ENCODE measurements around the gene APOC1. TPM values are rescaled to one million over a fixed set of nuclear protein-coding genes. Genes with fewer than 3 reads are reported as not detected.

Gene APOC1
- total RNA-seq, 2 experiments from 2014 or later, result 1.2 to 1.3 TPM

GRCh38 chr19:44930088-44930487 lies 15.7 kb downstream of the APOC1 start:
- Mint-ChIP-seq H3K4me1 (ENCODE audit: low read depth) (no peaks in the 10 kb centered on the region), H3K27ac (no peak overlapping the region), H3K4me3 (no peak overlapping the region), H3K9me3 (no peaks in the 10 kb centered on the region), H3K27me3 (ENCODE audit: low read depth) (peaks cover 16% of the 10 kb centered on the region), H3K36me3 (ENCODE audit: low read depth) (no peaks in the 10 kb centered on the region)
- CTCF ChIA-PET, result interaction anchor here (0.6 kb wide), 1 partner anchor 40 kb away, joined by 6 read pairs; no protein-coding TSS in a partner anchor
- no peak for DNase-seq
- intact Hi-C loops (cut with micrococcal nuclease), result no loop called here

DNA sequence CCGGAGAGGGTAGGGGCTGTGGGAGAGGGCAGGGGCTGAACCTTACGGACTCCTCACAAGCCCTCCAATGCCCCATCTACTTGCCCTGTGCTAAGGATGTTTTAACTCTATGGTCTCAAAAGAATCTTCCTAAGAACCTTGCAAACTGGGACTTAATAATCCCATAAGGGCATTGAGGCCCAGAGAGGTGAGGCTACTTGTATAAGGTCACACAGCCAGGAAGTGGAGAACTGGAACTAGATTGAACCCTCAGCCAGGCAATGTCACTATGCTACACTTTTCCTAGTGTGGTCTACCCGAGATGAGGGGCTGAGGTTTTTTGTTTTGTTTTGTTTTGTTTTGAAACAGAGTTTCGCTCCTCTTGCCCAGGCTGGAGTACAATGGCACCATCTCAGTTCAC lies 17.1 kb downstream of the APOC1 start:
- H3K4me3 Mint-ChIP-seq, result no peak overlapping the region

GRCh38 chr19:44939668-44940067 lies 25.3 kb downstream of the APOC1 start:
- no peaks in the 10 kb centered on the region for H3K27me3 Mint-ChIP-seq (ENCODE audit: low read depth)
- no peaks in the 10 kb centered on the region for H3K36me3 Mint-ChIP-seq (ENCODE audit: low read depth)
- intact Hi-C loops (cut with micrococcal nuclease), result no loop called here
- no peak overlapping the region for H3K27ac Mint-ChIP-seq
- H3K4me3 Mint-ChIP-seq, result no peak overlapping the region
- H3K4me1 Mint-ChIP-seq (ENCODE audit: low read depth), result no peaks in the 10 kb centered on the region
- CTCF ChIA-PET, result no interaction called here
- DNase-seq, result no peak
- H3K9me3 Mint-ChIP-seq, result no peaks in the 10 kb centered on the region

More for the DNA sequence above, 17.1 kb downstream of the APOC1 start:
- intact Hi-C loops (cut with micrococcal nuclease), result no loop called here
- Mint-ChIP-seq H3K27ac (no peak overlapping the region), H3K4me1 (ENCODE audit: low read depth) (no peaks in the 10 kb centered on the region), H3K36me3 (ENCODE audit: low read depth) (no peaks in the 10 kb centered on the region), H3K27me3 (ENCODE audit: low read depth) (peaks cover 5% of the 10 kb centered on the region), H3K9me3 (no peaks in the 10 kb centered on the region)
- no peak for DNase-seq
- CTCF ChIA-PET, result no interaction called here

- Mint-ChIP-seq H3K36me3 (ENCODE audit: low read depth) (no peaks in the 10 kb centered on the region), H3K27ac (no peak within 1 kb of the TSS), H3K9me3 (no peaks in the 10 kb centered on the region), H3K27me3 (ENCODE audit: low read depth) (no peaks in the 10 kb centered on the region), H3K4me3 (no peak within 1 kb of the TSS), H3K4me1 (ENCODE audit: low read depth) (no peaks in the 10 kb centered on the region)
- no peak for DNase-seq
- intact Hi-C loops (cut with micrococcal nuclease), result no loop called here
- CTCF ChIA-PET, result no interaction called here
These were observed 27.7 kb downstream of the APOC1 start, which contains the start of gene APOC4 for GRCh38 chr19:44942067-44942571. APOC4 (plus strand) TSS chr19:44942237; CDS start chr19:44942278, 41 bp downstream.

DNA sequence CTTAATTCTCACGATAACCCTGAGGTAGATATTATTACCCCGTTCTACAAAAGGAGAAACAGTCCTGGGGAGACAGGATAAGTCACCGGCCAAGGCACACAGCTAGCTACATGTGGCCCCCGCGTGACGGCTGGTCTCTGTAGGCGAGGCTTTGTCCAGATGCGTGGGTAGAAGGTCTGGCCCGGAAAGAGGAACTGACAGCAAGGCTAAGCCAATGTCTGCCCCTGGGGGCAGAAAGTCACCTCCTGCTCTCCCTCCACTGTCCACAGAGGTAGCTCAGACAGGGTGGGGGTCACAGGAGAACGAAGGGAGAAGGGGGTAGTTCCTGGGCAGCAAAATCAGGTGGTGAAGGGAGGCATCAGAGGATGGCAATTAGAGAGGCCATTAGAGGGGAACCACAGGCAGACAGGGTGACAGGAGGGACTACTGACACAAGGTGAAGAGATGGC lies 29.4 kb downstream of the APOC1 start:
- intact Hi-C loops (cut with micrococcal nuclease), result no loop called here
- no peak overlapping the region for H3K27ac Mint-ChIP-seq
- no peaks in the 10 kb centered on the region for H3K4me1 Mint-ChIP-seq (ENCODE audit: low read depth)
- no peak for DNase-seq
- H3K36me3 Mint-ChIP-seq (ENCODE audit: low read depth), result no peaks in the 10 kb centered on the region
- no peak overlapping the region for H3K4me3 Mint-ChIP-seq
- no peaks in the 10 kb centered on the region for H3K27me3 Mint-ChIP-seq (ENCODE audit: low read depth)
- no peaks in the 10 kb centered on the region for H3K9me3 Mint-ChIP-seq
- CTCF ChIA-PET, result interaction anchor here (0.6 kb wide), 1 partner anchor 58 kb away, joined by 3 read pairs; no protein-coding TSS in a partner anchor

- no peak for DNase-seq
- H3K4me3 Mint-ChIP-seq, result no peak overlapping the region
- no peaks in the 10 kb centered on the region for H3K27me3 Mint-ChIP-seq (ENCODE audit: low read depth)
- H3K9me3 Mint-ChIP-seq, result no peaks in the 10 kb centered on the region
- H3K27ac Mint-ChIP-seq, result no peak overlapping the region
- intact Hi-C loops (cut with micrococcal nuclease), result no loop called here
- H3K4me1 Mint-ChIP-seq (ENCODE audit: low read depth), result peaks cover 2% of the 10 kb centered on the region
- no peaks in the 10 kb centered on the region for H3K36me3 Mint-ChIP-seq (ENCODE audit: low read depth)
- CTCF ChIA-PET, result no interaction called here
These were observed 32.7 kb downstream of the APOC1 start for GRCh38 chr19:44947041-44947581.

DNA sequence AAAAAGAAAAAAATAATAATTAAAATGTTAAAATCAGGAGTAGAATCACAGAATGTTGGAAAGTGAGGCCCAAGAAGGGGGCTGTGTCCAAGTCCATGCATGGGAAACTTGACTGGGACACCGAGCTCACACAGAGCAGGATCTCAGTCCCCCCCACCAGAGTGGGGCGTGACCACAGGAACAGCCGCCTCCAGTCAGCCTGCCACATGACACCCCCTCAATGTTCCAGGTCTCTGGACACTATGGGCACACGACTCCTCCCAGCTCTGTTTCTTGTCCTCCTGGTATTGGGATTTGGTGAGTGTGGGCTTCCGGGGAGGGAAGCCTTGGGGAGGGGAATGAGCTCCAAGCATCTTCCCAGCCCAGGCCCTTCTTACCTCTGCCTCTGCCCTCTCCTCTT lies 33.8 kb downstream of the APOC1 start:
- Mint-ChIP-seq H3K4me3 (no peak overlapping the region), H3K9me3 (no peaks in the 10 kb centered on the region), H3K4me1 (ENCODE audit: low read depth) (peaks cover 2% of the 10 kb centered on the region), H3K27me3 (ENCODE audit: low read depth) (no peaks in the 10 kb centered on the region), H3K27ac (no peak overlapping the region), H3K36me3 (ENCODE audit: low read depth) (no peaks in the 10 kb centered on the region)
- CTCF ChIA-PET, result interaction anchor here (1.3 kb wide), 1 partner anchor 44 kb away, joined by 4 read pairs; no protein-coding TSS in a partner anchor
- DNase-seq, result no peak
- intact Hi-C loops (cut with micrococcal nuclease), result no loop called here

- no peaks in the 10 kb centered on the region for H3K27me3 Mint-ChIP-seq (ENCODE audit: low read depth)
- CTCF ChIA-PET, result interaction anchor here (1.3 kb wide), 1 partner anchor 45 kb away, joined by 4 read pairs; no protein-coding TSS in a partner anchor
- no peaks in the 10 kb centered on the region for H3K9me3 Mint-ChIP-seq
- H3K36me3 Mint-ChIP-seq (ENCODE audit: low read depth), result no peaks in the 10 kb centered on the region
- H3K27ac Mint-ChIP-seq, result no peak overlapping the region
- peaks cover 7% of the 10 kb centered on the region for H3K4me1 Mint-ChIP-seq (ENCODE audit: low read depth)
- intact Hi-C loops (cut with micrococcal nuclease), result no loop called here
- H3K4me3 Mint-ChIP-seq, result no peak overlapping the region
- no peak for DNase-seq
These were observed 34.5 kb downstream of the APOC1 start for GRCh38 chr19:44948763-44949374.

DNA sequence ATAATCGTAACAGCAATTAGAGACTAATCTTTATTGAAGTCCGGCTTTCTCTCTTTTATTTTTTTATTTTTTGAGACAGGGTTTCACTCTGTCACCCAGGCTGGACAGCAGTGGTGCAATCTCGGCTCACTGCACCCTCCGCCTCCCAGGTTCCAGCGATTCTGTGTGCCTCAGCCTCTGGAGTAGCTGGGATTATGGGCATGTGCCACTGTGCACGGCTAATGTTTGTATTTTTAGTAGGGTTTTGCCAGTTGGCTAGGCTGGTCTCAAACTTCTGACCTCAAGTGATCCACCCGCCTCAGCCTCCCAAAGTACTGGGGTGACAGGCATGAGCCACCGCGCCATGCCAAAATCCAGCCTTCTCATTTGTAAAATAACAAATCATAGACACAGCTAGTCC lies 35.1 kb downstream of the APOC1 start:
- H3K36me3 Mint-ChIP-seq (ENCODE audit: low read depth), result no peaks in the 10 kb centered on the region
- H3K4me3 Mint-ChIP-seq, result no peak overlapping the region
- H3K27me3 Mint-ChIP-seq (ENCODE audit: low read depth), result no peaks in the 10 kb centered on the region
- no peak overlapping the region for H3K27ac Mint-ChIP-seq
- CTCF ChIA-PET, result interaction anchor here (0.5 to 1.3 kb wide), 2 partner anchors 13 to 46 kb away, joined by 3 to 4 read pairs; no protein-coding TSS in a partner anchor
- intact Hi-C loops (cut with micrococcal nuclease), result no loop called here
- no peaks in the 10 kb centered on the region for H3K9me3 Mint-ChIP-seq
- DNase-seq, result no peak
- H3K4me1 Mint-ChIP-seq (ENCODE audit: low read depth), result peaks cover 9% of the 10 kb centered on the region

GRCh38 chr19:44951179-44952159 lies 37.1 kb downstream of the APOC1 start:
- intact Hi-C loops (cut with micrococcal nuclease), result loop anchor here (1.0 to 5.0 kb wide), 3 partner anchors 48 to 227 kb away; no protein-coding TSS in a partner anchor
- H3K4me3 Mint-ChIP-seq, result no peak overlapping the region
- no peaks in the 10 kb centered on the region for H3K27me3 Mint-ChIP-seq (ENCODE audit: low read depth)
- peaks cover 20% of the 10 kb centered on the region for H3K4me1 Mint-ChIP-seq (ENCODE audit: low read depth)
- no peaks in the 10 kb centered on the region for H3K9me3 Mint-ChIP-seq
- CTCF ChIA-PET, result interaction anchor here (0.6 to 3.9 kb wide), 20 partner anchors 9 to 228 kb away, joined by 3 to 18 read pairs (median 4); partner anchors contain the start of genes APOE and NECTIN2
- H3K27ac Mint-ChIP-seq, result no peak overlapping the region
- no peaks in the 10 kb centered on the region for H3K36me3 Mint-ChIP-seq (ENCODE audit: low read depth)
- peak; percentile 72 for DNase-seq

- no peaks in the 10 kb centered on the region for H3K36me3 Mint-ChIP-seq (ENCODE audit: low read depth)
- peak overlapping the region; percentile 98 for H3K27ac Mint-ChIP-seq
- DNase-seq, result no peak
- intact Hi-C loops (cut with micrococcal nuclease), result loop anchor here (2.0 to 5.0 kb wide), 2 partner anchors 107 to 152 kb away; partner anchors contain the start of gene NECTIN2
- CTCF ChIA-PET, result interaction anchor here (0.7 to 3.9 kb wide), 4 partner anchors 43 to 231 kb away, joined by 3 to 18 read pairs (median 3); no protein-coding TSS in a partner anchor
- peaks cover 40% of the 10 kb centered on the region for H3K4me1 Mint-ChIP-seq (ENCODE audit: low read depth)
- H3K27me3 Mint-ChIP-seq (ENCODE audit: low read depth), result no peaks in the 10 kb centered on the region
- no peaks in the 10 kb centered on the region for H3K9me3 Mint-ChIP-seq
- H3K4me3 Mint-ChIP-seq, result peak overlapping the region; percentile 98
These were observed 39.9 kb downstream of the APOC1 start for GRCh38 chr19:44954278-44954648.
